GM19395 (cell line): ENCODE results near the gene ADM.
A peak's percentile ranks its signal among the peaks of the same experiment; 100 is the strongest.

ENCODE experiments used
- ATAC-seq: cut with Tn5 transposase; IDR thresholded peaks from one replicate; pipeline ENCODE4 v1.9.1; 2021; ENCODE audit warnings: mild to moderate bottlenecking, moderate library complexity; ENCODE audit not compliant: unreplicated experiment

ADM gene

DNA sequence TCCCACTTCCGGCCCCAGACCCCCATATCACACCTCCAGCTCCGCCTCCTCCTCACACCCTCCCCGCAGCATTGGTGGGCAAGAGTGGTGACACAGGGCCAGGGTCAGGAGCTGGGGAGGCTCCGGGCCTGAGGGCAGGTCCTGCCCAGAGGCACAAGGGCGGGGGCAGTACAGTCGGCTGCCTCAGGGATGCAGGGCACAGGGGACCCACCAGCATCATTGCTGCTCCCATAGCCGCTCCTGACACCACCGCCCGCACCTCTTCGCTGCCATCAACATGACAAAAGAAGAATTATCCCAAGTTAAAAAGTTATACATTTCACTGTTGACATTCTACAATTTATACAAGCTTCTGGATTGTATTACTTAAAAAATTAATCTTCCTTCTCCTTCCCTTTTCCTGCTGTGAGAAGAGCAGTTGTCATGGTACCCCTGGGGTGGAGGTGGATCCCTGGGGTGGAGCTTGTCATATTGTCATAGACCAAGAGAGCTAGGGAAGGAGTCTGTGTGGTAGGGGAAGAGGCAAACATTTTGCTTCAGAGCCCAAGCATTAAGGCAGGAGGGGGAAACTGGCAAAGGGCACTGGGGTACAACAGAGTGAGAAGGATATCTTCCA, 15.0 kb upstream of the ADM start:
- ATAC-seq, result no peak

DNA sequence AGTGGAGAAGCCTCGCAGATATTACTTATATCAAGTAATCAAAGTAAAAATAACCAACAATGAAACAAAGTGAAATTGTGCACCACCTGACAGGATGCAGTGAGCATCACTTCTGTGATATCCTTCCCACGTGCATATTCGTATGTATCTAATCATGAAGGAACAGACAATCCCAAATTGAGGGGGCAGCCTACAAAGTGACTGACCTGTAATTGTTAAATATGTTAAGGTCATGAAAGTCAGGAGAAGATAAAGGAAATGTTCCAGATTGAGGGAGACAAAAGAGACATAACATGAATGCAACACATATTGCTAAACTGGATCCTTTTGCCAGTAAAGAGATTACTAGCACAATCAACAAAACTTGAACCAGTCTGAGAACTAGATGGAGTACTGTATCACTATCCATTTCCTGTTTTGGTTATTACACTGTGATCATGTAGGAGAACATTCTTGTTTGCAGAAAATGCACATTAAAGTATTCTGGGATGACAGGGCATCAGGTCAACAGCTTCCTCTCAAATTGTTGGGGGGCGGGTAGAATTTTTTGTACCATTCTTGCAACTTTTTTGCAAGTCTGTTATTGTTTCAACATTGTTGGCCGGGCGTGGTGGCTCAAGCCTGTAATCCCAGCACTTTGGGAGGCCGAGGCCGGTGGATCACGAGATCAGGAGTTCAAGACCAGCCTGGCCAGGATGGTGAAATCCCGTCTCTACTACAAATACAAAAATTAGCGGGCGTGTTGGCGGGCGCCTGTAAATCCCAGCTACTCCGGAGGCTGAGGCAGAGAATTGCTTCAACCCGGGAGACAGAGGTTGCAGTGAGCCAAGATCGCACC, 12.9 kb upstream of the ADM start:
- no peak for ATAC-seq

DNA sequence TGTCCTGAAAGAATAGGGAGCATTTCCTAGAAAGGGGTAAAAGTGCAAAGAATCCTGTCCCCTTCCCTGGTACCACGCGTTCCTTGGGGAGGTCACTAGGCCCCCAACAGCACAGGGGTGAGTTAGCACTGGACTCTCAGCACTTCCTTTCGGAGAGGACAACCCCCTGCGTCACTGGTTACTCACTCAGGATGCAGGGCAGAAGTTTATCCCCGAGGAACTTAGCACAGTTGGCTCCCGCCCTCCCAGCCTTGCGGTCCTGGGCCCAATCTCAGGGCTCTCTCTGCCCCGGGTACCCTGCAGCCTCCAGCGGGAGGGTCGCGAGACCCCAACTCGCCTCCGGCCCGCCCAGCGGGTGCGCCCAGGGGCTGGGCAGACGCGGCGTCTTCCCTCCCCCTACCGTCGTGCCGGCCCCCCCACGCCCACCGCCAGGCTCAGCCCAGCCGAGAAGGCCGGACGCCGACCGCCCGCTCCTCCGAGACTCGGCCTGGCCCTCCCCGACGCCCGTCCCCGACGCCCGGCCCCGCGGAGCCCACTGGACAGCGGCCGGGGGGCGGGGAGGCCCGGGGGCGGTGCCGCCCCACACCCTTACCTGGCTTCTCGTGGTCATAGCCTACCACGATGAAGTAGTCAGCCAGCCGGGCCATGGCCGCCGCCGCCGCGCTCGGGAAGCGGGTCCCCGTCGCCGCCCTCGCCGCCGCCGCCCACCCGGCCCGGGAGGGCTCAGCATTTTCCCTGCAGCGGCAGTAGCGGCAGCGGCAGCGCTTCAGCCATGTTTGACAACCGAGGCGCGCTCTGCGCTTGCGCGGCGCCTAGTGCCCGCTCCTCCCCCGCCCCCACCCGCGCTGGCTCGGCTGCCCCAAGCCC, 11.2 kb upstream of the ADM start, which contains the start of gene SBF2:
SBF2 (minus strand) TSS at position 797 of the 867 bp plus-strand sequence; CDS start at position 647, 150 bp downstream.
- peak; percentile 45 for ATAC-seq

DNA sequence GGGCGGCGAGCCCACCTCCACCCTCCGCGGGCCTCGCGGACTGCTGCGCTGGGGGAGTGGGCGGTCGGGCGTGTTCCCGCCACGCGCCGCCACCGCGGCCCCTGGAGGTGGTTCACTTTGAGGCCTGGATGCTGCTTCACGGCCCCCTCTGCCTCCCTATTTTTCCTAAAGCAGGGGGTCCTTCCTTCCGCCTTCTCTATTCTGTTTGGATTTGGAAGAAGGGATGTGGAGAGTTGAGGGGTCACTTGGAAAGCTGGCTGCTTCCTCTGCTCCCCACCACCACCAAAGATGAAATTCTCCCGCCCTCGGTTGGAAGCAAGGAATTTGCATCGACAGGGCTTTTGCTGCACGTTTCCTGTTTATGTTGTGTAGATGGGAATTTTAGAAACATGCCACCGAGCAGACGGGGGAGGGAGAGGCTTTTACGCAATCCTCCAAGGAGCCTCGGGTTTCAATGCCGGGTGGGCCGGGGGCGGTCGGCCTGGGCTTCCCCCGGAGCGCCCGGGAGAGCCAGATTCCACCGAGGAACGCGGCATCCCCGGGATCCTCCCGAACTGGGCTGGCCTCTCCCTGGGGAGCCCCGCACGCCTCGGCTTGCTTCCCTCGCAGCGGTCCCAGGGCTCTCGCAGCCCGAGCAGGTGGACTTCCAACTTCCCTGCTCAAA, 10.5 kb upstream of the ADM start:
- ATAC-seq, result no peak

DNA sequence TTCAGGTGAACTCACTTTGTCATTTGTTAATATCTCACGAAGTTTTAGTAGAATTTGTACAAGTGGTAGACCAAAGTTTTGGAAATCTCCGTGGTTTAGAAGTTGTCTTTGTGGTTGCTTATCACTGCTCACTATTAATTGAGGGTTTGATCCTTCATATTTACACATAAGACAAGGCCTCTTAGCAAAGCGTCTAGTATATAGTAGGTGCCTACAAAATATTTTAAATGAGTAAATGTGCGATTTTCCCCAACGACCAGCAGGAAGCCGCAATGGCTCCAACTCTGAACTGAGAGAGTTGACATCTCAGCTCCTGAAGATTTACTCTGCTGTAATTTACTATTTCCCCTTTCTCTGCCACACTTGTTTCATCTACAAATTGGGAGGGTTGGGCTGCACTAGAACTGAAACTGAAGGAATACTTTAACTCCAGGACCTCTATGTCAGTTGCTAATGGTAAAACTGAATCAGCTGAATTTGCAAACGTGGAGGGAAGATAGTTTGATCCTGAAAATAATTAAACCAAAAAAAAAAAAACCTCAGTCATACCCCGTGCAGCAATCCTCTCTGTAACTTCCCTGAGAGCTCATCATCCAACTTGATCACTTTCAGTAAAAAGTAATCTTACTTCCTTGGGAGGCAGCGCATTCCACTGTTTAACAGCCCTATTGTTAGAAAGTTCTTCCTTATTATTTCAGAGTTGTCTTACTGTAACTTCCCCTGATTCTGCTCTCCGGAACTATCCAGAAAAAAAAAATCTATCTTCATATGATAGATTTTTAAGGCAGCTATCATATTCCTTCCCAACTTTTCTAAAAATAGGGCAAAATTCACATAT, 9.6 kb upstream of the ADM start:
- no peak for ATAC-seq

DNA sequence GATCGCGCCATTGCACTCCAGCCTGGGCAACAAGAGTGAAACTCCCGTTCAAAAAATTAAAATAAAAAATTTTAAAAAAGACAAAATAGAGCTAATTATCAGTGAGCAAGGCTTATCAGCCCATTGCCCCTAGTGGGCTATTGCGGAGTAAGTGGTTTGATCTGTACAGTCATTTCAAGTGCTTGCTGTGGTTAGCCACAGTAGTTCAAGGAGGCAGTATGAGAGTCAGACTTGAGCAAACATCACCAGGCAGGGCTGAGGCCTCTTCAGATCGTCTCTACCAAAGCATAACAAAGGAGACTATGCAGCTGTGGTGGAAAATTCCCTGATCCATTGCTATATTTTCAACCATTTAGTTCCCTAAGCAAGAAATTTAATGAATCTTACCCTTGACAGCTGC, 6.5 kb upstream of the ADM start:
- peak; percentile 96 for ATAC-seq

DNA sequence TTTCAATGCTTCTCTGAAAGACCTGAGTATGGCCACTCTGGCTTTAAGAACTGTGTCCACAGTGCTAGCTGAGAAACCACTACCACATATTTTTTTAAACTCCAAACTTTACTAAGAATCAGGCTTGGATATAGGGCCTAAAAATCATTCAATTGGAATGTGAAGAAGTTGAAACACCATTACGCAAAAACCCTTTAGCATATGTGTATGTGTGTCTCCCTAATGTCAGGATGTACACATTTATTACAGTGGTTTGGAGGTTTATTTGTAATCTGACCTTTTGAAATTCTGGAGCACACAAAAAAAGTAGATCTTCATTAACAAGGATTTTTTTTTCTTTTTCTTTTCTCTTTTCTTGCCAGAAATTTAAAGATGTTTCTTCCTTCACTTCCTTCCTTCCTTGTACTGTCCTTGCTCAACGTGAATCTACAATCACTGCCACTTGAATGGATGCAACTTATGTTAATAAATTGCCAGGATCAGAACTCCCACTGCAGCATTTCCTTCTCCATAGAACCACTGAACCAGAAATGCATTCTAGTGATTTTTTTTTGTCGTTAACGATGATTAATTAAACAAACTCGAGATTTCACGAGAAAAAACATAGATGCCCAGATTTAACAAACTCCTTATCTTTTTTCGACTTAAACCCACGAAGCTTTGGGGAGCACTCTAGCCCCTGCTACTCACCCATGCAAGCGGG, 3.1 kb upstream of the ADM start:
- no peak for ATAC-seq

DNA sequence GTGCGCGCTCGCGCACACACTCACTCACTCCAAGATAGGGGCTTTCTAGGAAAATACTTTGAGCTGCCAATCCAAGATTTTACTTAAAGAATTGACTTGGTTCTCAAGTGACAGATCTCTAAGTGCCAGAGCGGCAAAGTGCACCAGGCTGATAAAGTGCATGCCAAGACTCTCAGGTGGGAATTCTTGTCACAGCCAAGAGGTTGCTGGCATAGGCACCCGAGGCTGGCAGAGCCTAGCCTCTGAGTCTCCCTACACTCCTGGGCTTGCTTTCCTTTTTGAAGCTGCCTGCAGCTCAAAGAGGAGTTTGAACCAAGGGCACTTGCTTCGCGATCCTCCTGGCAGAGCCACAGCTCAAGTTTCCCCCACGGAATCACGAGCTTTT, 2.5 kb upstream of the ADM start:
- no peak for ATAC-seq

DNA sequence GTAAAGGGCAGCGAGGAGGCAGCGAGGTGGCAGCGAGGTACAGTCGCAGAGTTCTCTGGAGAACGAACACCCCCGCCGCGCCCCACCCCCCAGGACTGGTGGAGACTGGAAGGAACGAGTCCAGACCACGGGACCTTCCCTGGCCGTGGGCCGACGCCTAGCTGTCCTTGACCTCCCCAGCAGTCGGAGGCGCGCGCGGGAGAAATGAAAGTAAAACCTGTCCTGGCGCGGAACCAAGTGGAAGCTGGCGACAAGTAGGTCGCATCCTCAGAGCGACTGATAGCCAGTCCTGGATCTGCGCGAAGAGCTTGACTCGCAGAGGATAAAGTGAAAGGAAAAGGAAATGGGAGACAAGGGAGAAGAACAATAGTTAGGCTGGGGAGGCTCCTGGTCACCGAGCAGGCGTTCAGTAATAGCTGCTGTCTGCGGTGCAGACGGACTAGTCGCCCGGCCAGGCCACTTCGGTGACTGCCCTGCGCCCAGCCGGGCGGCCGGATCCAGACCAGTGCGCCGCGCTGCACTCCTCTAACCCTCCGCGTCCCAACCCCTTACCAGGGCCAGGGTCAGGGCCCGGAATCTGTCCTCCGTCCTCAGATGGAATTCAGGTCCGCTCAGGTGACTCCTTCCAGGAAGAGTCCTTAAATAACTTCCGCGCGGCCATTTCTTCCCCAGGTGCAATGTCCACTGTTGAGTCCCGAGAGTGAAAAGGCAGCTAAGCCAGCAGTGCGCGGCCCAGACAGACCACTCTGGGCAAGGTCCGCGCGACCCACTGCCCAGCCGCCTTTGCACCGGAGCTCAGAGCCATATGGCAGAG, 1.9 kb upstream of the ADM start:
- ATAC-seq, result no peak

DNA sequence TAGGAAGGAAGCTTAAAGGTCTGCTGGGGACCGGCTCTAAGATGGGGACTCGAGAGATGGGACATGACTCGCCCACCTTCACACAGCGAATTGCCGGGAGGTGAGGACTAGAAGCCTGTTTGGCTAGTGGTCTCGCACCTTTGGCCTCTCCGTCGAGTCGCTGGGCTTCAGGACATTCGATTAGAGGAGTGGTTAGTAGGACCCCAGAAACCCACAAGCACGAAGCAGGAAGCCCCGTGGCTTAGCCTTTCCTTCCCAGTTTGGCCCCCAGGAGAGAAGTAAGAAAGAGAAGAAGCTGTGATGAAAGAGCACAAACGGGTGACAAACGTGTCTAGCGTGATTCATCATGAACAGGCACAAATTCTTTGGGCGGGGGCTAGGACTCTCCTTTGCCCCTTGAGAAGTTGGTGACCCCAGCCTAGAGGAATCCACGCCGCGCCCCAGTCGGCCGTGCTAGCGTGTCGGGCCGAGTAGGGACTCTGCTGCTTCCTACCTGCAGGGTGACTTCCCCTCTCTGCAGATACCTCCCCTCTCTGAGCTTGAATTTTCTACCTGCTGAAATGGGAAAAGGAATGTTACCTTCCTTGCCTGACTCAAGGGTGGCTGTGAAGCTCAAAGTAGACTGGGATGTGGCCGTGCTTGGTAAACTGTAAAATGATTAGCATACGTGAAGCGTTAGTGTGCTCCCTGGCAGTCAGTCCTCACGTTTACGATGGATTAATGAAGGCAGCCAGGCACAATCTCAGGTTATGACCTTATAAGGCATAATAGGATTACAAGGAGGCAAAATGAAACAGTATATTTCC, 1.1 kb upstream of the ADM start:
- ATAC-seq, result no peak

DNA sequence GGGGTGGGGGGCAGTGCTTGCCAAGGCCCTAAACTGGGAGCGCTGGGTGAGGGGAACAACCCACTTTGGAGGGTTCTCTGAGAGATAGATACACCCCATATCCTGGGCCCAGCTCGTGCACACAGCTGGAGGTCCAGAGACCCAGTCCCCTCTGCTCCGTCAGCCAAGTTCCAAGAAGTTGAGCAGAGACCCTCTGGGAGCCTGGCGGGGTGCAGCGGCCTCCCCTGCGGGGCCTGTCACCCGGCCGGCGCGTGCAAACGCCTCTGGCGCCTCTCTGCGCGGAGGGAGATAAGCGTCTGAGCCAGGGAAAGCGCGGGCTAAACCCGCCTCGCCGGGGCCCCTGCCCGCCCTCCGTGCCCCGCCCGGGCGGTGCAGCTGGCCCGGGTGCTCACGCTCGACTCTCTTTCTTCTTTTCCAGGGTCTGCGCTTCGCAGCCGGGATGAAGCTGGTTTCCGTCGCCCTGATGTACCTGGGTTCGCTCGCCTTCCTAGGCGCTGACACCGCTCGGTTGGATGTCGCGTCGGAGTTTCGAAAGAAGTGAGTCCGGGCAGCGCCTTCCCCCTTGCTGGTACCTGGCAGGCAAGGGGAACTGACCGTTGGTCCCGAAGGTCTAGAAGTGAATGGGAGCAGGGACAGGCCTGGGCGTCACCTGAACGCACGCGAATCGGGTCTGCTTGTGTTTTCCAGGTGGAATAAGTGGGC, 540 bp downstream of the ADM start:
- ATAC-seq, result no peak

DNA sequence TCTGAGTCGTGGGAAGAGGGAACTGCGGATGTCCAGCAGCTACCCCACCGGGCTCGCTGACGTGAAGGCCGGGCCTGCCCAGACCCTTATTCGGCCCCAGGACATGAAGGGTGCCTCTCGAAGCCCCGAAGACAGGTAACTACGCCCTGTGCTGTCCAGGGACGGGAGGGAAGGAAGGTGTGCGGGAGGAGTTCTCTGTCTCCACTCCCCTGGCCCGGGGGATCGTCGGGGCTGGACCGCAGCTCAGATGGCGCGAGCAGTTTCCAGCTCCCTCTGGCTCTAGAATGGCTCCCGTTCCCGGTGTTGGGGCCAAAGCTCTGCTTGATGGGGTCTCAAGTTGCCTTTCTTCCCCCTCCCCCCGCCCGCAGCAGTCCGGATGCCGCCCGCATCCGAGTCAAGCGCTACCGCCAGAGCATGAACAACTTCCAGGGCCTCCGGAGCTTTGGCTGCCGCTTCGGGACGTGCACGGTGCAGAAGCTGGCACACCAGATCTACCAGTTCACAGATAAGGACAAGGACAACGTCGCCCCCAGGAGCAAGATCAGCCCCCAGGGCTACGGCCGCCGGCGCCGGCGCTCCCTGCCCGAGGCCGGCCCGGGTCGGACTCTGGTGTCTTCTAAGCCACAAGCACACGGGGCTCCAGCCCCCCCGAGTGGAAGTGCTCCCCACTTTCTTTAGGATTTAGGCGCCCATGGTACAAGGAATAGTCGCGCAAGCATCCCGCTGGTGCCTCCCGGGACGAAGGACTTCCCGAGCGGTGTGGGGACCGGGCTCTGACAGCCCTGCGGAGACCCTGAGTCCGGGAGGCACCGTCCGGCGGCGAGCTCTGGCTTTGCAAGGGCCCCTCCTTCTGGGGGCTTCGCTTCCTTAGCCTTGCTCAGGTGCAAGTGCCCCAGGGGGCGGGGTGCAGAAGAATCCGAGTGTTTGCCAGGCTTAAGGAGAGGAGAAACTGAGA, 1.4 kb downstream of the ADM start:
- no peak for ATAC-seq

DNA sequence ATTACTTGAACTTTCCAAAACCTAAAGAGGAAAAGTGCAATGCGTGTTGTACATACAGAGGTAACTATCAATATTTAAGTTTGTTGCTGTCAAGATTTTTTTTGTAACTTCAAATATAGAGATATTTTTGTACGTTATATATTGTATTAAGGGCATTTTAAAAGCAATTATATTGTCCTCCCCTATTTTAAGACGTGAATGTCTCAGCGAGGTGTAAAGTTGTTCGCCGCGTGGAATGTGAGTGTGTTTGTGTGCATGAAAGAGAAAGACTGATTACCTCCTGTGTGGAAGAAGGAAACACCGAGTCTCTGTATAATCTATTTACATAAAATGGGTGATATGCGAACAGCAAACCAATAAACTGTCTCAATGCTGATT, 2.1 kb downstream of the ADM start:
- ATAC-seq, result no peak

DNA sequence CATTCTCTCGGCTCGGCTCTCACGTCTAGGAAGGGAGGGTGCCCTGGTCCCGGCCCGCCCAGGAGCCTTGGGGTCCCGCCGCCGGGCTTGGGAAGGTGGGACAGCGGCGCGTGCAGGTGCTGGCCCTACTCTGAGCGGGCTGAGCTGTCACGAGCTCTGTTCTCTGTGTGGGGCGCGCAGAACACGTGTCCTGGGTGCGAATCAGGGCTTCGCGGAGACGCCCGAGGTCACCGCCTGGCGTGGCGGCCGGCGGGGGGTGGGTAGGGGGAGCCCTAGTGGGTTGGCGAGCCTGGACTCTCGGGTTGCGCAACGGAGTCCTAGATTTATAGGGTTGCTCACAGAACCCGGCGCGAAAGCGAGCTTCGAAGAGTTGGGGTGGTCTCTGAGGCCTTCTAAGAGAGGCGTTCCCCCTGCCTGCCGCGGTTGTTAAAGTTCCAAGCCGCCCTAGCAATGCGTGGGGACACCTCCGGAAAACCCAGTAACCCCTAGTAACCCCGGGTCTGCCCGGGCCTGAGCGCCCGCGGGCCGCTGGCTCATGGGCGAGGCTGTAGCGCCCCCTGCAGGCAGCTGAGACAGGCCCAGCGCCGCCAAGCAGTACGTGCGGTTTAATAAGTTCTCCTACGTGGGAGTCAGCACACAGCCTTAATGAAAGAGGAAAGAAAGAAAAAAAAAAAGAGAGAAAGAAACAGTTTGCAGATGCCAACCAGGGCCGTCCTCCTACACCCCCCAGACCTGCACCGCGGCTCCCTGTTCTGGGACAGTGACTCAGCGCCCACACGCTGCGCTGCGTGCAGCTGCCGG, 2.7 kb downstream of the ADM start:
- ATAC-seq, result peak; percentile 55

DNA sequence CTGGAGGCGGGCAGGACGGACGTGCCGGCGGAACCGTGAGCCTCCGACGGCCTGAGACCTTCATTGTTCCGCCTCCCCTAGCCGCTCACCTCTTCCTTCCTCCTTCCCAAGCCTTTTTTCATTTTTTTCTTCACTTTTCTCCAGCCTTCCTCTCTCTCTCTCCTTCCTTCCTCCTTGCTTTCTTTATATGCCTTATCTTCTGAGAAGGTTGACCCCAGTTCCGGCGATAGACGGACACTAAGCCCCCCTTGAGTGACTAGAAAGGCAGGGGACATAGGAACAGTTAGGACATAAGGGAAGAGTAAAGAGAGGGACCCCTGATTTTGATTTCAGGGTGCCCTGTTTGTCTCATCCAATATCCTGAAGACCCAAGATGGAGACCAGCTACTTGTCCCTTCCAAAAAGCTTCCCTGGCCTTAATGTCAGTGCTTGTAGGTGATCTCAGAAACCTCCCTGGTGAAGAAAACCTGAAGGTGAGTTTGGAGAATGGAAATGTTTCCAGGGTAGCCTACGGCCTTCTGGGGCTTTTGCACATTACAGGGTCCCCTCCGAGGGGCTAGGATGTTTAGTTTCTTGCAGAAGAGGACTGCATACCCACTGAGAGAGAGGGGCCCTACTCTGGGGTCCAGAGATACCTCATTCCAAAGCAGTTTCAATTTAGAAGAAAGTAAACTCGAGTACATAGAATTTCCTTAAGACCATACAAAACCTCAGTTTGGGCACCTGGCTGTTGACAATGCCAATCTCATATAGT, 3.5 kb downstream of the ADM start:
- no peak for ATAC-seq
